NCI-H748 treated with DMSO at 0.1 percent for 48 hours (cell line): ENCODE measurements around the gene TMEM244.
"Not testable (repeated sequence)": the region's sequence is repeated elsewhere in the genome, so short reads cannot be mapped to it uniquely, and the experiment has no call there.

ENCODE experiments used
- DNase-seq: peaks from one replicate; lab custom pipeline; 2025; lab: John Stamatoyannopoulos, UW

Gene TMEM244

GRCh38 chr6:129866688-129867087 lies 5.6 kb upstream of the TMEM244 start:
- no peak for DNase-seq

GRCh38 chr6:129866256-129866655 lies 5.1 kb upstream of the TMEM244 start:
- no peak for DNase-seq

- no peak for DNase-seq
Observed at GRCh38 chr6:129865013-129865412, 3.9 kb upstream of the TMEM244 start.

- DNase-seq: no peak
Observed at GRCh38 chr6:129863664-129864063, 2.5 kb upstream of the TMEM244 start.

- no peak for DNase-seq
Observed at GRCh38 chr6:129859524-129859923, 1.6 kb downstream of the TMEM244 start.

GRCh38 chr6:129857838-129858237 lies 3.3 kb downstream of the TMEM244 start:
- no peak for DNase-seq

GRCh38 chr6:129853996-129854711 lies 7.0 kb downstream of the TMEM244 start:
- no peak for DNase-seq

GRCh38 chr6:129852257-129852858 lies 8.8 kb downstream of the TMEM244 start:
- no peak for DNase-seq

GRCh38 chr6:129849456-129849855 lies 11.7 kb downstream of the TMEM244 start:
- no peak for DNase-seq

- DNase-seq: no peak
Observed at GRCh38 chr6:129846761-129847160, 14.4 kb downstream of the TMEM244 start.

- no peak for DNase-seq
Observed at GRCh38 chr6:129845696-129846095, 15.4 kb downstream of the TMEM244 start.

- DNase-seq: no peak
Observed at GRCh38 chr6:129844118-129844891, 16.8 kb downstream of the TMEM244 start.

- no peak for DNase-seq
Observed at GRCh38 chr6:129843573-129843972, 17.5 kb downstream of the TMEM244 start.

- DNase-seq: no peak
Observed at GRCh38 chr6:129842881-129843409, 18.2 kb downstream of the TMEM244 start.

GRCh38 chr6:129842137-129842536 lies 19.0 kb downstream of the TMEM244 start:
- no peak for DNase-seq

- DNase-seq: not testable (repeated sequence)
Observed at GRCh38 chr6:129839562-129839961, 21.6 kb downstream of the TMEM244 start.

- DNase-seq: no peak
Observed at GRCh38 chr6:129835691-129836090, 25.4 kb downstream of the TMEM244 start.

GRCh38 chr6:129832299-129832698 lies 28.8 kb downstream of the TMEM244 start:
- DNase-seq: no peak

GRCh38 chr6:129828229-129828628 lies 32.9 kb downstream of the TMEM244 start:
- no peak for DNase-seq

GRCh38 chr6:129818251-129818650 lies 42.9 kb downstream of the TMEM244 start:
- no peak for DNase-seq

- DNase-seq: no peak
Observed at GRCh38 chr6:129817821-129818220, 43.3 kb downstream of the TMEM244 start.

- no peak for DNase-seq
Observed at GRCh38 chr6:129817332-129817731, 43.8 kb downstream of the TMEM244 start.
